PC-9 (cell line): ENCODE data around the gene FOXN1. TPM values are rescaled to one million over a fixed set of nuclear protein-coding genes. Genes with fewer than 3 reads are reported as not detected.

Experiments
- BruUV-seq: library from RNA; stranded (reverse); fragments of 400-500 nt; replicated peaks from 2 replicates; lab custom pipeline; 2021; lab: Mats Ljungman, UMichigan
- CTCF ChIA-PET: fragments of 300-600 bp; sonication (Branson Sonifier 250); formaldehyde crosslinking; loops from one replicate; lab custom pipeline; 2022; ENCODE audit warnings: antibody characterized with exemption; lab: Charles Lee
- POLR2A ChIA-PET: fragments of 300-600 bp; sonication (Branson Sonifier 250); formaldehyde crosslinking; loops from one replicate; lab custom pipeline; 2022; ENCODE audit warnings: antibody characterized with exemption; ENCODE audit not compliant: unreplicated experiment; lab: Charles Lee
- DNase-seq, 2 experiments: peaks; one replicate each; pipeline versions ENCODE4 v3.0.0 to v3.0.0-alpha.2; 2015 to 2022; ENCODE audit warnings: mixed read lengths in 1 of 2
- H2AFZ ChIP-seq: fragments of 200-600 bp; sonication (generic); 2 replicates; pipeline ENCODE4 v1.8.1; 2017; ENCODE audit warnings: antibody characterized with exemption
- H3F3A ChIP-seq: fragments of 200-600 bp; sonication (generic); 2 replicates; pipeline ENCODE4 v1.8.1; 2017; ENCODE audit warnings: antibody characterized with exemption, mild to moderate bottlenecking, low read depth; ENCODE audit not compliant: insufficient read depth
- H3K27ac ChIP-seq: fragments of 200-600 bp; sonication (generic); 2 replicates; pipeline ENCODE4 v1.6.1; 2016; ENCODE audit warnings: mixed run types
- H3K27me3 ChIP-seq: fragments of 200-600 bp; sonication (generic); 2 replicates; pipeline ENCODE4 v1.6.1; 2016; ENCODE audit warnings: low read depth, mixed run types; ENCODE audit not compliant: insufficient read depth
- H3K36me3 ChIP-seq: fragments of 200-600 bp; sonication (generic); 2 replicates; pipeline ENCODE4 v1.6.1; 2016; ENCODE audit warnings: low read depth, mixed run types
- H3K4me1 ChIP-seq: fragments of 200-600 bp; sonication (generic); replicated peaks from 2 replicates; pipeline ENCODE4 v1.6.1; 2016; ENCODE audit warnings: mixed run types; ENCODE audit not compliant: insufficient read depth
- H3K4me2 ChIP-seq: fragments of 200-600 bp; sonication (generic); 2 replicates; pipeline ENCODE4 v1.6.1; 2017; ENCODE audit warnings: mixed run types
- H3K4me3 ChIP-seq: fragments of 200-600 bp; sonication (generic); 2 replicates; pipeline ENCODE4 v1.6.1; 2016; ENCODE audit warnings: mixed run types
- H3K79me2 ChIP-seq: fragments of 200-600 bp; sonication (generic); 2 replicates; pipeline ENCODE4 v1.6.1; 2017; ENCODE audit warnings: low read depth, mixed run types
- H3K9me2 ChIP-seq: fragments of 200-600 bp; sonication (generic); 2 replicates; pipeline ENCODE4 v1.8.1; 2017; ENCODE audit warnings: mild to moderate bottlenecking; ENCODE audit not compliant: insufficient read depth
- H3K9me3 ChIP-seq: fragments of 200-600 bp; sonication (generic); 2 replicates; pipeline ENCODE4 v1.8.1; 2016; ENCODE audit warnings: low read depth; ENCODE audit not compliant: insufficient read depth
- H4K20me1 ChIP-seq: fragments of 200-600 bp; sonication (generic); 2 replicates; pipeline ENCODE4 v1.8.1; 2017; ENCODE audit not compliant: insufficient read depth
- EZH2 ChIP-seq: fragments of 200-600 bp; sonication (generic); IDR thresholded peaks from 2 replicates; pipeline ENCODE4 v1.8.0; 2017; ENCODE audit warnings: antibody characterized with exemption, low read depth
- intact Hi-C: fragments of 100-400 bp; cut with micrococcal nuclease; formaldehyde crosslinking; loops from one replicate; pipeline ENCODE4 v1.10.0; 2022; ENCODE audit not compliant: unreplicated experiment
- total RNA-seq: library from RNA; stranded (reverse); gene quantifications from 2 replicates; pipeline ENCODE4 v1.2.3, GENCODE V29; 2021
- TF ChIP-seq, protein P1 (sequence below): fragments of 200-600 bp; sonication (generic); conservative IDR thresholded peaks from 2 replicates; pipeline ENCODE4 v1.6.1; 2017; ENCODE audit warnings: mixed run types, antibody characterized with exemption, mild to moderate bottlenecking, moderate library complexity

FOXN1 gene
- total RNA-seq, 1 experiment from 2014 or later, result not detected

DNA sequence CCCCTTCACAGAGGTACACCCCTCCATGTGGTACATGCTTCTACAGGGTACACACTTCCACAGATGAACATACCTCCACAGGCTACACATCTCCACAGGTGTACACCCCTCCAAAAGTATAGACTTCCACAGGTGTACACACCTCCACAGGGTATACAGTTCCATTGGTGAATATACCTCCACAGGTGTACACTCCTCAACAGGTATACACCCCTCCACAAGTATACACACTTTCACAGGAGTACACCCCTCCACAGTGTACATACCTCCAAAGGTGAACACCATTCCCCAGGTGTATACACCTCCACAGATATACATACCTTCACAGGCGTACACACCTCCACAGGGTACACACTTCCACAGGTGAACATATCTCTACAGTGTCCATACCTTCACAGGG, 9.4 kb downstream of the FOXN1 start:
- no peaks in the 10 kb centered on the region for H4K20me1 ChIP-seq
- H3K4me2 ChIP-seq, result no peak overlapping the region
- intact Hi-C loops, result no loop called here
- CTCF ChIA-PET, result no interaction called here
- no peak overlapping the region for H2AFZ ChIP-seq
- H3K9me3 ChIP-seq, result no peaks in the 10 kb centered on the region
- H3K27me3 ChIP-seq, result peaks cover 48% of the 10 kb centered on the region
- no peak overlapping the region for H3K27ac ChIP-seq
- no peaks in the 10 kb centered on the region for H3F3A ChIP-seq
- TF ChIP-seq, protein P1, sequence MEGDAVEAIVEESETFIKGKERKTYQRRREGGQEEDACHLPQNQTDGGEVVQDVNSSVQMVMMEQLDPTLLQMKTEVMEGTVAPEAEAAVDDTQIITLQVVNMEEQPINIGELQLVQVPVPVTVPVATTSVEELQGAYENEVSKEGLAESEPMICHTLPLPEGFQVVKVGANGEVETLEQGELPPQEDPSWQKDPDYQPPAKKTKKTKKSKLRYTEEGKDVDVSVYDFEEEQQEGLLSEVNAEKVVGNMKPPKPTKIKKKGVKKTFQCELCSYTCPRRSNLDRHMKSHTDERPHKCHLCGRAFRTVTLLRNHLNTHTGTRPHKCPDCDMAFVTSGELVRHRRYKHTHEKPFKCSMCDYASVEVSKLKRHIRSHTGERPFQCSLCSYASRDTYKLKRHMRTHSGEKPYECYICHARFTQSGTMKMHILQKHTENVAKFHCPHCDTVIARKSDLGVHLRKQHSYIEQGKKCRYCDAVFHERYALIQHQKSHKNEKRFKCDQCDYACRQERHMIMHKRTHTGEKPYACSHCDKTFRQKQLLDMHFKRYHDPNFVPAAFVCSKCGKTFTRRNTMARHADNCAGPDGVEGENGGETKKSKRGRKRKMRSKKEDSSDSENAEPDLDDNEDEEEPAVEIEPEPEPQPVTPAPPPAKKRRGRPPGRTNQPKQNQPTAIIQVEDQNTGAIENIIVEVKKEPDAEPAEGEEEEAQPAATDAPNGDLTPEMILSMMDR, result no peak
- no peak for TF ChIP-seq EZH2
- POLR2A ChIA-PET, result no interaction called here
- no peaks in the 10 kb centered on the region; the same call in 1 of the 2 replicates for H3K4me1 ChIP-seq
- no TSS peak for BruUV-seq
- H3K36me3 ChIP-seq, result no peaks in the 10 kb centered on the region
- no peak for DNase-seq
- H3K9me2 ChIP-seq, result no peaks in the 10 kb centered on the region
- no peak overlapping the region for H3K4me3 ChIP-seq
- no peaks in the 10 kb centered on the region for H3K79me2 ChIP-seq

- POLR2A ChIA-PET, result no interaction called here
These were observed 12.0 kb downstream of the FOXN1 start for GRCh38 chr17:28518132-28518531.

GRCh38 chr17:28518578-28518977, 12.4 kb downstream of the FOXN1 start:
- POLR2A ChIA-PET, result no interaction called here
- Histone ChIP-seq H3K4me1 (no peaks in the 10 kb centered on the region; the same call in 1 of the 2 replicates), H3K4me2 (no peak overlapping the region), H4K20me1 (no peaks in the 10 kb centered on the region), H3F3A (no peaks in the 10 kb centered on the region), H2AFZ (no peak overlapping the region), H3K27ac (no peak overlapping the region), H3K9me3 (no peaks in the 10 kb centered on the region), H3K79me2 (no peaks in the 10 kb centered on the region), H3K9me2 (no peaks in the 10 kb centered on the region), H3K4me3 (no peak overlapping the region), H3K27me3 (peaks cover 18% of the 10 kb centered on the region), H3K36me3 (no peaks in the 10 kb centered on the region)
- BruUV-seq, result no TSS peak
- CTCF ChIA-PET, result no interaction called here
- TF ChIP-seq, protein P1, result no peak
- no peak for TF ChIP-seq EZH2
- DNase-seq, result no peak
- intact Hi-C loops, result no loop called here

More at GRCh38 chr17:28518132-28518531, 12.0 kb downstream of the FOXN1 start:
- CTCF ChIA-PET, result no interaction called here
- Histone ChIP-seq H3K27ac (no peak overlapping the region), H3K27me3 (peaks cover 22% of the 10 kb centered on the region), H3K36me3 (no peaks in the 10 kb centered on the region), H2AFZ (no peak overlapping the region), H3K4me2 (no peak overlapping the region), H3F3A (no peaks in the 10 kb centered on the region), H3K9me2 (no peaks in the 10 kb centered on the region), H3K79me2 (no peaks in the 10 kb centered on the region), H3K9me3 (no peaks in the 10 kb centered on the region), H3K4me1 (no peaks in the 10 kb centered on the region; the same call in 1 of the 2 replicates), H4K20me1 (no peaks in the 10 kb centered on the region), H3K4me3 (no peak overlapping the region)
- TF ChIP-seq, protein P1, result no peak
- TF ChIP-seq EZH2, result no peak
- no TSS peak for BruUV-seq
- intact Hi-C loops, result no loop called here
- DNase-seq, result no peak
